ENCODE measurements around the gene RASD1.

Gene RASD1

GRCh38 chr17:17496189-17497064 lies at the start of gene RASD1:
Gene RASD1 (minus strand): TSS chr17:17496395. CDS start chr17:17496181, 214 bp downstream.
- DNase-seq = peak; percentile 73 to 85

- DNase-seq = no peak
Measured at GRCh38 chr17:17545984-17546383, 49.8 kb upstream of the RASD1 start.

- no peak for DNase-seq
Measured at GRCh38 chr17:17545031-17545820, 49.0 kb upstream of the RASD1 start.

- no peak for DNase-seq
Measured at GRCh38 chr17:17542906-17543635, 46.9 kb upstream of the RASD1 start.

GRCh38 chr17:17541640-17542001 lies 45.4 kb upstream of the RASD1 start:
- no peak for DNase-seq

- no peak for DNase-seq
Measured at GRCh38 chr17:17540935-17541639, 44.9 kb upstream of the RASD1 start.

- DNase-seq = no peak
Measured at GRCh38 chr17:17540278-17540906, 44.2 kb upstream of the RASD1 start.

GRCh38 chr17:17539591-17539990 lies 43.4 kb upstream of the RASD1 start:
- DNase-seq = no peak

- DNase-seq = no peak
Measured at GRCh38 chr17:17538417-17539391, 42.5 kb upstream of the RASD1 start.

GRCh38 chr17:17537311-17538099 lies 41.3 kb upstream of the RASD1 start:
- no peak for DNase-seq

- no peak for DNase-seq
Measured at GRCh38 chr17:17536702-17537101, 40.5 kb upstream of the RASD1 start.

GRCh38 chr17:17535957-17536356 lies 39.8 kb upstream of the RASD1 start:
- no peak for DNase-seq

GRCh38 chr17:17533901-17534441 lies 37.8 kb upstream of the RASD1 start:
- DNase-seq = no peak

- DNase-seq = no peak
Measured at GRCh38 chr17:17532991-17533390, 36.8 kb upstream of the RASD1 start.

GRCh38 chr17:17531156-17531555 lies 35.0 kb upstream of the RASD1 start:
- no peak for DNase-seq

GRCh38 chr17:17528696-17529652 lies 32.8 kb upstream of the RASD1 start:
- DNase-seq = no peak

- DNase-seq = no peak
Measured at GRCh38 chr17:17527956-17528500, 31.8 kb upstream of the RASD1 start.

GRCh38 chr17:17527534-17527933 lies 31.3 kb upstream of the RASD1 start:
- DNase-seq = no peak
